GM18909 (cell line): ENCODE data around the gene ATP8A2.
A peak's percentile ranks its signal among the peaks of the same experiment; 100 is the strongest.

Experiments used
- ATAC-seq: cut with Tn5 transposase; IDR thresholded peaks from one replicate; pipeline ENCODE4 v1.9.1; 2021; ENCODE audit warnings: mild to moderate bottlenecking; ENCODE audit not compliant: unreplicated experiment, poor library complexity

ATP8A2 gene

DNA sequence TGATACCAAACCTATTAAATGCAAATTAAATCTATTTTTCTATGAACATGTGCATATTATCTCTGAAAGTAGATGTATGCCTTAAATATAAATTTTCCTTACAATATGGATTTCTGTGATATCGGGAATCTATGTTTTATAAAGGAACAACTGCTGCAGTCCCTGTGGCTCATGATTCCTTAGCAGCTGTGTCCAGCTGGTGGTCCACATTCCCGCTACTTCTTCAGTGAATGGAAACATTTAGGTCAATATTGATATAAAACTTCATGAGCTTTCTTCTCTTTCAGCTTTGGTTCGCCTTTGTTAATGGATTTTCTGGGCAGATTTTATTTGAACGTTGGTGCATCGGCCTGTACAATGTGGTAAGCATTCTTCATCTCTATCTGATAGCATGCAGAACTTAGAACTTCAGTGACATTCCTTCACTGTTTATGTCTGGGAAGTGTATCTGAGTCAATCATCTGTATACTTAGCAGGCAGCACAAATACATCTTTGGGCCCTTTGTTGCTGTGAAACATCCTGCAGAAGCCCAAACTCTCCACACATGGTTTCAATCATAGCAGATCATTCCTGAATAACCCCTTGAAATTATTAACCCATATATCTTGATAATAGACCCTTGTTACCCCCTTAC lies 456.2 kb downstream of the ATP8A2 start:
- ATAC-seq: no peak

DNA sequence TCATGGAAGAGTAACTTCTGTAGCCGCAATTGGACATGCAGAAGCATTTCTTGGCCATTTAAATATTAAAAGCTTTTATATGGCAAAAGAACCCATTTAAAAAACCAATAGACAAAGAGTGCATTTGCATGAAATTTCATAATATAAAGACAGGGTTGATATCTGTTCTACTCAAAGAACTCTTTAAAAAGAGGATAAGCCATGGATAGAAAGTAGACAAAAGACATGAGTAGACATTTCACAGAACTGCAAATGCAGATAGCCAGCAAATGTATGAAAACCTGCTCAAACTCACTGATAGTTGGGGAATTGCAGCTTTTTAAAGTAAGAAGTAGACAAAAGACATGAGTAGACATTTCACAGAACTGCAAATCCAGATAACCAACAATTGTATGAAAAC lies 462.0 kb downstream of the ATP8A2 start:
- ATAC-seq: no peak

DNA sequence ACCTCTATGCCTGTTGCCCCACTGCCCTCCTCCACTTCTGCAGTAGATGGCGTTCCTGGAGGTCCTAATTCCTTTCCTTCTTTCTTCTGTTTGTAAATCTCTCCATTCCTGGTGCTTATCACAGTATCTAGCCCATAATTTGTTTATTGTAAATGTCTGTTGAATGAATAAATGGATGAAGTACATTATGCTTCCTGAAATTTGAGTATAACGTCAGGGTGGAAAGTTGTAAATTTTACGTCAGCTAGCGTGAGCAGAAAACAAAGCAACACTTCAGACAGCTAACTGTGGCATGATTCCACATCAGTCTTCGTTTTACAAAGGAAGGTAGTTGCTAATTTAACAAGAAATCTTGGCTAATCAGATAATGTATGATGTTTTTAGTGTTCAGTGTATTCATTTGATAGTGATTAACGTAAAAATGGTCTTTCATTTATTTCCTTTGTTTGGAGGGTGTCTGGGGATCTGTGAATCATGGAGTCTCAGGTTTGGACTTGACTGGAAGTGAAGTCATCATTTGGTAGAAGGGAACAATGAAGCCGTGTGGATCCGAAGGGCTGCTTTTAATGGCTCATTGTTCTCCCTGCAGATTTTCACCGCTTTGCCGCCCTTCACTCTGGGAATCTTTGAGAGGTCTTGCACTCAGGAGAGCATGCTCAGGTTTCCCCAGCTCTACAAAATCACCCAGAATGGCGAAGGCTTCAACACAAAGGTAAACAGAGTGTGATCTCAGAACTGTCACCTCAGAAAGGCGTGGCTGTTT lies 465.0 kb downstream of the ATP8A2 start:
- no peak for ATAC-seq

DNA sequence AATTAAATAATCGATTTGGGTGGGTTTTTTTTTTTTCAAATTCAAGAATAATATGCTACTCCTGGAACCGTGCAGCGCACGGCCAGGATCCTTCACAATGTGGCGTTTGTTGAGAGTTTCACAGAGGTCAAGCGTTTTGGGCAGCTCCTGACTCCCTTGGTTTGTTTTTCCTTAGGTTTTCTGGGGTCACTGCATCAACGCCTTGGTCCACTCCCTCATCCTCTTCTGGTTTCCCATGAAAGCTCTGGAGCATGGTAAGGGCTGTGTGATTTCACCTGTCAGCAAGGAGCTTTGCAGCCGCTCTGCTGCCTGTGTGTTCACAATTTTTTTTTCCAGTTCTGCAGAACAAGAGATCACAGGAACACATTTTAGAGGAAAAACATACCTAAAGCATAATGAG lies 467.6 kb downstream of the ATP8A2 start:
- no peak for ATAC-seq

GRCh38 chr13:25840261-25840660 lies 468.5 kb downstream of the ATP8A2 start:
- ATAC-seq: no peak

GRCh38 chr13:25840931-25841330 lies 469.2 kb downstream of the ATP8A2 start:
- ATAC-seq: no peak

DNA sequence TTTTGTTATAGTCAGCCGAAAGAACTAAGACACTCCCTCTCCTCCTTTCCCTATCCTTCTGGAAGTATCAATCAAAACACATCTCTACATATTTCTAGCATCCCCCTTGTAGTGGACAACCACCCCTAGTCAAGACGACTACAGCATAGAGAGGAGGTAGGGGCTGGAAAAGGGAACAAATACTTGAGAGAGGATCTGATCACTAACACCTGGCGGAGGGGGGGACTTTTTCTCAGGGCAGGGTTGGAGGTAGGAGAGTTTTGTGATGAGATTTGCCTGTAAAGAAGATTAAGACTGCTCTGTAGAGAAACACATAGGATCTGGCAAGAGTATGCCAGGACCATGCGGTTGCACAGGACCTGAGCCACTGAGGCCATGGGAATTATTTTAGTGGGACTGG lies 471.9 kb downstream of the ATP8A2 start:
- ATAC-seq: no peak

DNA sequence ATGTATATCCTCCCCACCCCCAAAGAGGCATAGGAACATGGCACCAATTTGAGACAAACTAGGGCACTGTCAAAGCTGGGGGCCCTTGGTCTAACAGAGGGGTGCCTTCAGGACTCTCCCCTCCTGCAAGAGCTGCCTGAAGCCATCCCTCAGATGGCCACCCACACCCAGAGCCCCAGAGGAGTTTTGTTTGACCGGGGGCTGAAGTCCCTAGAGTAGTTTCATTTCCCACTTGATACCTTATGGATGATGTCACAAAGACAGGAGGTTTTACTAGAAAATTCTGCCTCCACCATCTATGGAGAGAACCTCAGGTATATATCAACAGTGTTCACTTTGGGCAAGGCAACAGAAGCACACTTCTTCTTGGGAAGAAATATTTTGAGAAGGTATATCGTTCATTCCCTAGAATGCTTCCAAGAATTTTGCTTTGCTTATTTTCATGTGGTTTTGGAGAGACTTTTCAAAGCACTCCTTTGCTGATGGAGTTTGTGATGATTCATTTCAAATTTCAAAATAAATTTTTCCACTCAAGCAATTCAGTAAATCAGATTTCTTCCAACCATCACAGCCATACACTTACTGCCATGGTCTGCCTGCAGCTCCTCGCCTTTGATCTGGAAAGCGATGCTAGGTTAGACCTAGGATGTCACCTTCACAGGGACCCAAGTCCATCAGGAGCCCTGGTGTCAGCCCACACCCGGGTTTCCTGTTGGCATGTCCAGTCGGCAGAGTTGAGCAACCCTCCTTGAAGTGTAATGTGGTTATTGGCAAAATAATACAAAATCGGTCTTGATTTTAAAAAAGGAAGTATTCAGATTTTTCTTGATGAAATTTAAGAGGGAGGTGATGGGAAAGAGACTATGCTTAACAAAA lies 473.0 kb downstream of the ATP8A2 start:
- ATAC-seq: no peak

DNA sequence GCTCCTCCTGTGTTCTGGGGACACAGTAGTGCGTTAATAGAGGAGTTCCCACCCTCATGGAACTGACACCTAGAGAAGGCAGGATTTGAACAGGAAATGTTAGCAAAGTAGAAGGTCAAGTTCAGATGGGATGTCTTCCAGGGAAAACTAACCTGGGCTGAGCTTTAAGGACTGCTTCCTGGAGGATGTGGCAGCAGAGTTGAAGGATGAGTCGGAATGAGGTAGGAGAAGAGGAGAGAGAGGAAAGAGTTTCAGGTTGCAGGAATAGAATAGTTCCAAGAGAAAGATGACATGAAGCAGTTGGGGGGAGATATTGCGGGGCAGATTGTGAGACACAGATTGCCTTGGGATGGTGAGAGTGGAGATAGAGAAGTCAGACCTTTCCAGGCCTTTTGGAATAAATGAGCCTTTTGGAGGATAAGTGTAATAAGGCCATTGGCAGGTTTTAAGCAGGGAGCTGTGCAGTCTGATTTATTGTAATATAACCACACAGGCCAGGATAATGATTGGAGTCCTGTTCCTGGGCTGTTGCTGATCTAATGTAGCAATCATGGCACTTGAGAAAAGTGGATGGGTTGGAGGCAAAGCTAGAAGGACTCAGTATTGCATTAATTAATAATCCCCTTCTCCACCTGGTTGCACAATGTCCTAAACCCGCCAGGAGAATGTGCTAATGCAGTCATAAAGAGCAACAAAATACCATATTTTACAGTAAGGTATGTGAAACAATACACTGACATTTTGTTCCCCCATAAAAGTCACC lies 474.6 kb downstream of the ATP8A2 start:
- ATAC-seq: no peak

GRCh38 chr13:25847145-25847544 lies 475.4 kb downstream of the ATP8A2 start:
- peak; percentile 83 for ATAC-seq

GRCh38 chr13:25847635-25848626 lies 476.2 kb downstream of the ATP8A2 start:
- ATAC-seq: no peak

DNA sequence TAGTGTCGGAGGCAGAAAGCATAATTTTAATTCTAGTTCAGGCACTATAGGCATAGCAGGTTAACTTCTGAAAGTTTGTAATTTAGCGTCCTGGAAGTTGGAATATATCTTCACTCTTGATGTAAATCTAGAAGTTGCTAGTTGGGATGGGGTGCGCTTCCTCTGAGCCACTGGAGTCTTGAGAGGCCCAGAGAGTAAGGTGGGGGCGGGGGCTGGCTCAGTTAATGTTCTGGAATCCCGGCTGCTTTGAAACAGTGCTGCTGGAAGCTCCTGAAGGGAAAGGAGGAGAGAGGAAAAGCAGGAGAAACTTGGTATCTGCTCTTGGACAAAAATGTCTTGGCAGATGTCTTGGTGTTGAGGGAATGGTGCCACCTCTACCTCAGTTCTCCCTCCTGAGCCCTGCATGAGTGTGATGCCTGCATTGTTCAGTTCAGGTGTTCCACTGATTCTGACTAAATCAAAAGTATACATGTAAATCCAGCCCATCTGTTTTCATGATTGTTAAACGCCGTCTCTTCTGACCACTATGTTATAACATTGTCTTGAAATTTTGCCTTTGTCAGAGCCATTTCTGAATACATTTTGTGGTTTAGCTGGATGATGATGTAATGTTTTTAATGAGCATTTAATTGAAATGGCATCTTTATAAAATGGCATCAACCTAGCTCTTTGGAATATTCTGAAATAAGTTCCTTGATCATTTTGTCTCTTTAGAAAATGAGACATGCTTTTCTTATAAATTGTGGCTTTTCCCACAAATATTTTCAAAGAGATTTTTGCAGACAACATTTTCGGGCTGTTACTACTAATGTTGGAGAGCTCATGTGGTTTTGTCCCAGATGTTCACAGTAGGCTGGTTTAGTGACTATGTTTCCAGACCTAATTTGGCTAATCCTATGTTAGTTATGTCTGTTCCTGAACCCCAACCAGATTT lies 477.3 kb downstream of the ATP8A2 start:
- ATAC-seq: no peak

GRCh38 chr13:25857830-25858229 lies 486.1 kb downstream of the ATP8A2 start:
- ATAC-seq: no peak

DNA sequence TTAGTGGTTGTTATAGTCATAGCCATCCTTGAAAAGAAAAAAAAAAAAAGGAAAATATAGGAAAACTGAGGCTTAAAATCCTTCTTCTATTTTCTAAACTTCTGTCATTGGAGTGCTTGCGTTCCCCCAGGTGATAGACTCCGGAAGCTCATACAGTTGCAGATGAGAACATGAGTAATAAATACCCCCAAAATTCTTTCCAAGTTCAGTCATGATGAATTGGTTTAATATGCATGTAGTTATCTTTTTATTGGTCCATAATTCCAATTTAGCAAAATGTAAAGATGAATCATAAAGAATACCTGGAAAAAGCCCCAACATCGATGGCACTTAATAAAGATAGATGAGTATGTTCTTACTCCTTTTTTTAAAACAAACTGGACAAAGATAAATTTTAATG lies 487.8 kb downstream of the ATP8A2 start:
- ATAC-seq: no peak

DNA sequence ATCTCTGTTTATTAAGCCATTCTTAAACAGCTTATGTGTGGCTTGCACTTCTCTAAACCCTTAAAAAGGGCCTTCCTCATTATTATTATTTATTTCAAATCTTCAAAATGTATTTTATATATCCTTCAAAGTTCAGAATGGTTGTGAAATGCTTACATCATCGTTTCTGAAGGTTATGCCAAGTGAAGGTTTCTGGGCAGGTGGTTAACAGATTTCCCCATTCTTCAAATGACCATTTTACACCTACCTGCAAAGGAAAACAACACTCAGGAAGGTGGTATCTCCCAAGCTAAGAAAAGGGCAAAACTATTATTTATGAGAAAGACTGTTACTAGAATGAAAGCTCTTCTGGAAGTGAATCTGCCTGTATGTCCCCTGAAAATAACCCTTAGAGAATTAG lies 488.5 kb downstream of the ATP8A2 start:
- ATAC-seq: no peak

DNA sequence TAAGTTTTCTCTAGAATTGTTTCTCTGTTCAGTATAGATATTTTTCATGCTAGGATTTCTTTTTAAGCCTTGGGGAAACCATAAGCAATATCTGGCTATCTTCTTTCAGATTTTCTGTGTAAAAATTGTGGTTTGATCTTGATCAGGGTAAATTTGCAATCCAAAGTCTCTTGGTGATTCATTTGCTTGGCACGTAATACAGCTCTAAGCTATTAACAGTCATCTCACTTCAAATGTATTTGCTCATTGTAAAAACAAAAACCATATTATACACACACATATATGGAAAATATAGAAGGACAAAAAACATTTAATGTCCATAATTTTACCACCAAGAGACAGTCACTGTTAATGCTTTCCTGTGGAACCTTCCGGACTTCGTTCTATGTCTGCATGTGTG lies 489.1 kb downstream of the ATP8A2 start:
- ATAC-seq: no peak

DNA sequence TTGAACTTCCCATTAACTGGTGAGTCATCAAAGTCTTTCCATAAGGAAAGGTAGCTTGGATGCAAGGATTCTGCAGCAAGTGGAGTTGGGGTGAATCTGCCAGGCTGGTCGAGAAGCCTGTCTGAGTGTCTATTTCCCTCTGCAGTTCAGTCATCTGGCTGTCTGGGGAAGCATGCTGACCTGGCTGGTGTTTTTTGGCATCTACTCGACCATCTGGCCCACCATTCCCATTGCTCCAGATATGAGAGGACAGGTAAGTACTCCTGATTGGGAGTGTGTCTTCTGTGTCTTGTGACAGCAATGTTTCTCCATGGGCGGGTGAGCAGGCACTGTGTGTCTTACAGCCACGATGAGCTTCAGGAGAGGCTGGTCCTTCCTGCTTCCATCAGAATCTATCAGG lies 490.4 kb downstream of the ATP8A2 start:
- no peak for ATAC-seq

- ATAC-seq: no peak
Observed at GRCh38 chr13:25864116-25864515, 492.3 kb downstream of the ATP8A2 start.
